Liver (tissue), 9 donors: ENCODE results near the gene UBALD2. TPM values are rescaled to one million over a fixed set of nuclear protein-coding genes. Genes with fewer than 3 reads are reported as not detected.
"Not testable (repeated sequence)": the region's sequence is repeated elsewhere in the genome, so short reads cannot be mapped to it uniquely, and the experiment has no call there.

ENCODE experiments used
- DNase-seq: peaks from one replicate; pipeline ENCODE4 v3.0.0-alpha.2; 2017; ENCODE audit warnings: low spot score
- H3K27ac ChIP-seq, 2 donors: one replicate each; pipeline ENCODE4 v1.7.0; 2013; ENCODE audit warnings: inconsistent platforms in 2 of 2, low read length in 2 of 2, control low read depth in 1 of 2, low read depth in 1 of 2, mild to moderate bottlenecking in 1 of 2
- H3K27me3 ChIP-seq, 4 donors: one replicate each; pipeline versions ENCODE4 v1.6.1 to v1.7.0; 2013; ENCODE audit warnings: low read length in 3 of 4, inconsistent platforms in 1 of 4, mild to moderate bottlenecking in 1 of 4, moderate library complexity in 1 of 4; ENCODE audit not compliant: control insufficient read depth in 4 of 4, insufficient read depth in 4 of 4
- H3K36me3 ChIP-seq, 4 donors: one replicate each; pipeline versions ENCODE4 v1.6.1 to v1.7.0; 2013; ENCODE audit warnings: low read length in 3 of 4, mild to moderate bottlenecking in 3 of 4, low read depth in 1 of 4, moderate library complexity in 1 of 4; ENCODE audit not compliant: control insufficient read depth in 4 of 4, insufficient read depth in 3 of 4
- H3K4me1 ChIP-seq, 4 donors: one replicate each; pipeline versions ENCODE4 v1.6.1 to v1.7.0; 2013; ENCODE audit warnings: low read length in 3 of 4, mild to moderate bottlenecking in 3 of 4, moderate library complexity in 1 of 4; ENCODE audit not compliant: control insufficient read depth in 4 of 4, insufficient read depth in 4 of 4
- H3K4me3 ChIP-seq, 3 donors: one replicate each; pipeline versions ENCODE4 v1.6.1 to v1.7.0; 2013; ENCODE audit warnings: low read length in 3 of 3, control low read depth in 1 of 3, low read depth in 1 of 3, mild to moderate bottlenecking in 1 of 3
- H3K9ac ChIP-seq, 2 donors: one replicate each; pipeline ENCODE4 v1.7.0; 2013; ENCODE audit warnings: low read length in 2 of 2, mild to moderate bottlenecking in 2 of 2, moderate library complexity in 2 of 2, control low read depth in 1 of 2, low read depth in 1 of 2
- H3K9me3 ChIP-seq, 4 donors: one replicate each; pipeline versions ENCODE4 v1.6.1 to v1.7.0; 2013; ENCODE audit warnings: low read length in 3 of 4; ENCODE audit not compliant: control insufficient read depth in 4 of 4
- EGR1 ChIP-seq, 2 donors: IDR thresholded peaks; 2 replicates each; pipeline ENCODE4 v1.6.1; 2016 to 2018; ENCODE audit warnings: antibody characterized with exemption in 2 of 2, low read depth in 2 of 2
- FOXA1 ChIP-seq: IDR thresholded peaks from 2 replicates; pipeline ENCODE4 v1.6.1; 2016; ENCODE audit warnings: antibody characterized with exemption
- GABPA ChIP-seq, 2 donors: IDR thresholded peaks in 1 of 2; conservative IDR thresholded peaks in 1 of 2; 2 replicates each; pipeline ENCODE4 v1.6.1; 2016; ENCODE audit warnings: antibody characterized with exemption in 2 of 2, mild to moderate bottlenecking in 1 of 2, moderate library complexity in 1 of 2
- HNF4A ChIP-seq, 2 donors: conservative IDR thresholded peaks; 2 replicates each; pipeline ENCODE4 v1.6.1; 2016; ENCODE audit warnings: antibody characterized with exemption in 2 of 2, mild to moderate bottlenecking in 2 of 2
- HNF4G ChIP-seq: IDR thresholded peaks from 2 replicates; pipeline ENCODE4 v1.6.1; 2016; ENCODE audit warnings: antibody characterized with exemption
- JUND ChIP-seq, 2 donors: IDR thresholded peaks; 2 replicates each; pipeline ENCODE4 v1.6.1; 2016; ENCODE audit warnings: antibody characterized with exemption in 2 of 2
- NR2F2 ChIP-seq: IDR thresholded peaks from 2 replicates; pipeline ENCODE4 v1.6.1; 2016; ENCODE audit warnings: antibody characterized with exemption
- RAD21 ChIP-seq, 2 donors: IDR thresholded peaks; 2 replicates each; pipeline ENCODE4 v1.6.1; 2016; ENCODE audit warnings: antibody characterized with exemption in 2 of 2, mild to moderate bottlenecking in 2 of 2
- RXRA ChIP-seq, 2 donors: IDR thresholded peaks; 2 replicates each; pipeline ENCODE4 v1.6.1; 2017 to 2018; ENCODE audit warnings: antibody characterized with exemption in 2 of 2, mild to moderate bottlenecking in 1 of 2
- SP1 ChIP-seq: IDR thresholded peaks from 2 replicates; pipeline ENCODE4 v1.6.1; 2018; ENCODE audit warnings: antibody characterized with exemption, mild to moderate bottlenecking
- TAF1 ChIP-seq: conservative IDR thresholded peaks from 2 replicates; pipeline ENCODE4 v1.6.1; 2016; ENCODE audit warnings: antibody characterized with exemption, mild to moderate bottlenecking
- YY1 ChIP-seq: IDR thresholded peaks from 2 replicates; pipeline ENCODE4 v1.6.1; 2016; ENCODE audit warnings: antibody characterized with exemption, mild to moderate bottlenecking
- WGBS: extraction: QIAGEN DNeasy Blood & Tissue Kit; methylation state at CpG from one replicate; pipeline ENCODE4 v1.1.7; 2013; 5-methylcytosine and 5-hydroxymethylcytosine counted together
- polyA plus RNA-seq, 2 donors: library from polyadenylated mRNA; stranded (reverse) in 1 of 2; unstranded in 1 of 2; fragments of 200-250 nt in 1 of 2; fragments of >200 nt in 1 of 2; fragmentation: Nextera tagmentation in 1 of 2; extraction: Ambion mirVana in 1 of 2; gene quantifications; one replicate each; pipeline versions ENCODE4 v1.2.1 to v1.2.3, GENCODE V29; 2013 to 2015
- total RNA-seq, 2 donors: library from RNA; depleted of rRNA; stranded (reverse); fragments of >200 nt; gene quantifications; one replicate each; pipeline ENCODE4 v1.2.3, GENCODE V29; 2014
- TF ChIP-seq, protein P1 (sequence below): IDR thresholded peaks from 2 replicates; pipeline ENCODE4 v1.6.1; 2016; ENCODE audit warnings: antibody characterized with exemption
- TF ChIP-seq, protein P2 (sequence below): IDR thresholded peaks from 2 replicates; pipeline ENCODE4 v1.6.1; 2016; ENCODE audit warnings: antibody characterized with exemption
- TF ChIP-seq, protein P3 (sequence below): fragments of 150-350 bp; IDR thresholded peaks from 2 replicates; pipeline ENCODE4 v1.5.1; 2017; ENCODE audit warnings: improper control_type of control experiment, low read depth, low read length; ENCODE audit not compliant: missing input control
- donor health status: healthy.
- donor health status: healthy.
- donor health status: healthy.
- donor health status: healthy.
- donor health status: healthy.

The UBALD2 gene
- total and polyA plus RNA-seq, 4 donors: 1.4 to 6.5 (median 3.6) TPM

DNA sequence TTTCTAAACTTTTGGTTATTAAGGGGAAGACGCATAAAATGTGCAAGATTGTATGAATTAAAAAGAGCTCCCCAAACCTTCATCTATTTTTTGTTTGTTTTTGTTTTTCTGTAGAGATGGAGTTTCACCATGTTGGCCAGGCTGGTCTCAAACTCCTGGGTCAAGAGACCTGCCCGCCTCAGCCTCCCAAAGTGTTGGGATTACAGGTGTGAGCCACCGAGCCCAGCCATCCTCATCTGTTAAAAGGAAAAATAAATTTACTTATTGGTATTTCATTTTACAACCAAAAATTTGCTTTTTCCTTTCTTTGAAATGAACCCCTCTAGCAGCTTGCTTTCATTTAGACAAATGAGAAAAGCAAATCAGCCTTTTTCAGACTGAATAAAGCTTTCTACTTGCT is 48.1 kb upstream of the UBALD2 start:
- no peaks in the 10 kb centered on the region for H3K36me3 ChIP-seq
- no peaks in the 10 kb centered on the region for H3K4me1 ChIP-seq
- no peaks in the 10 kb centered on the region for H3K27me3 ChIP-seq
- no peaks in the 10 kb centered on the region for H3K9me3 ChIP-seq
- WGBS: 97% methylated on average over 3 of the region's 3 CpGs
- H3K4me3 ChIP-seq: no peak overlapping the region
- DNase-seq: no peak
- TF ChIP-seq NR2F2 (no peak), YY1 (no peak), FOXA1 (no peak), HNF4G (no peak), GABPA (IDR thresholded peaks at IDR 0.05 in 1 of 2, conservative IDR thresholded peaks at IDR 0.05 in 1 of 2) (no peak), JUND (IDR thresholded peaks at IDR 0.05) (no peak), SP1 (no peak), TAF1 (no peak), RXRA (IDR thresholded peaks at IDR 0.05) (no peak), EGR1 (IDR thresholded peaks at IDR 0.05; ENCODE audit: low read depth in 2 of 2) (no peak), RAD21 (IDR thresholded peaks at IDR 0.05) (no peak)
- TF ChIP-seq, protein P1, sequence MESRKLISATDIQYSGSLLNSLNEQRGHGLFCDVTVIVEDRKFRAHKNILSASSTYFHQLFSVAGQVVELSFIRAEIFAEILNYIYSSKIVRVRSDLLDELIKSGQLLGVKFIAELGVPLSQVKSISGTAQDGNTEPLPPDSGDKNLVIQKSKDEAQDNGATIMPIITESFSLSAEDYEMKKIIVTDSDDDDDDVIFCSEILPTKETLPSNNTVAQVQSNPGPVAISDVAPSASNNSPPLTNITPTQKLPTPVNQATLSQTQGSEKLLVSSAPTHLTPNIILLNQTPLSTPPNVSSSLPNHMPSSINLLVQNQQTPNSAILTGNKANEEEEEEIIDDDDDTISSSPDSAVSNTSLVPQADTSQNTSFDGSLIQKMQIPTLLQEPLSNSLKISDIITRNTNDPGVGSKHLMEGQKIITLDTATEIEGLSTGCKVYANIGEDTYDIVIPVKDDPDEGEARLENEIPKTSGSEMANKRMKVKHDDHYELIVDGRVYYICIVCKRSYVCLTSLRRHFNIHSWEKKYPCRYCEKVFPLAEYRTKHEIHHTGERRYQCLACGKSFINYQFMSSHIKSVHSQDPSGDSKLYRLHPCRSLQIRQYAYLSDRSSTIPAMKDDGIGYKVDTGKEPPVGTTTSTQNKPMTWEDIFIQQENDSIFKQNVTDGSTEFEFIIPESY: no peak
- TF ChIP-seq, protein P2, sequence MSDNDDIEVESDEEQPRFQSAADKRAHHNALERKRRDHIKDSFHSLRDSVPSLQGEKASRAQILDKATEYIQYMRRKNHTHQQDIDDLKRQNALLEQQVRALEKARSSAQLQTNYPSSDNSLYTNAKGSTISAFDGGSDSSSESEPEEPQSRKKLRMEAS: no peak
- TF ChIP-seq, protein P3, sequence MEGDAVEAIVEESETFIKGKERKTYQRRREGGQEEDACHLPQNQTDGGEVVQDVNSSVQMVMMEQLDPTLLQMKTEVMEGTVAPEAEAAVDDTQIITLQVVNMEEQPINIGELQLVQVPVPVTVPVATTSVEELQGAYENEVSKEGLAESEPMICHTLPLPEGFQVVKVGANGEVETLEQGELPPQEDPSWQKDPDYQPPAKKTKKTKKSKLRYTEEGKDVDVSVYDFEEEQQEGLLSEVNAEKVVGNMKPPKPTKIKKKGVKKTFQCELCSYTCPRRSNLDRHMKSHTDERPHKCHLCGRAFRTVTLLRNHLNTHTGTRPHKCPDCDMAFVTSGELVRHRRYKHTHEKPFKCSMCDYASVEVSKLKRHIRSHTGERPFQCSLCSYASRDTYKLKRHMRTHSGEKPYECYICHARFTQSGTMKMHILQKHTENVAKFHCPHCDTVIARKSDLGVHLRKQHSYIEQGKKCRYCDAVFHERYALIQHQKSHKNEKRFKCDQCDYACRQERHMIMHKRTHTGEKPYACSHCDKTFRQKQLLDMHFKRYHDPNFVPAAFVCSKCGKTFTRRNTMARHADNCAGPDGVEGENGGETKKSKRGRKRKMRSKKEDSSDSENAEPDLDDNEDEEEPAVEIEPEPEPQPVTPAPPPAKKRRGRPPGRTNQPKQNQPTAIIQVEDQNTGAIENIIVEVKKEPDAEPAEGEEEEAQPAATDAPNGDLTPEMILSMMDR: no peak
- no peak overlapping the region for H3K27ac ChIP-seq
- no peak overlapping the region for H3K9ac ChIP-seq

DNA sequence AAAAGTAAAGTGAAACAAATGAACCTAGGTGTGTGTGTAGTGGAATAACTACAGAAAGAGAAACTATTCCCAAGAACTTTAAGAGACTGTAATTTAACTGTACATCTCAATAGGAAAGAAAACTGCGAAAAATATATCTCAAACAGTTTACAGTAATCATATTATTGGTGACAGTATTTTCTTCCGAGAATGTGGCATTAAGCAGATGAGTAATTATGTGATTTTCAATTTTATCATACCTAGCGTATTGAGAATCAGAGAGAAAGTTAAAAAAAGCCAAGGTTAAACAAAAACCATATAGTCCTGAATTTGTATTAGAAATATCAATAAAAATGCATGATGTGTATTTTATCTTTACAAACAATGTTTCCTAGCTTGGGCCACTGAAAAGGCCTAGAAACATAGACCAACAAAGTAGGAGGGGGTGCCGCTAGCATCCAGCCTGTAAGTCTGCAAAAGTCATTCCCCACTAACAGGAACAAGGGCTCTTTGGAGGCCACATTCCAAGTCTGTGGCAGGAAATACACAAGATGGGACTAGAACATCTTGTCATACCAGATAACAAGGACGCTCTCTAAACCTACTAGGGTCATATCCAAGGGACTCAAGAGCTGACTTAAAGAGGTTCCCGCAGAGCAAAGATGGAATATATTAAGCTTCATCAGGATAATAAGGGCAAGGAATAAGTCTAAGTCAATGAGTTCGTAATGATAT is 45.3 kb upstream of the UBALD2 start:
- Histone ChIP-seq H3K9me3 (no peaks in the 10 kb centered on the region), H3K36me3 (no peaks in the 10 kb centered on the region), H3K27ac (no peak overlapping the region), H3K9ac (no peak overlapping the region), H3K4me1 (no peaks in the 10 kb centered on the region), H3K27me3 (no peaks in the 10 kb centered on the region), H3K4me3 (no peak overlapping the region)
- 93% methylated on average over 7 of the region's 7 CpGs for WGBS
- TF ChIP-seq HNF4A (conservative IDR thresholded peaks at IDR 0.05) (no peak), TAF1 (no peak)
- no peak for DNase-seq

DNA sequence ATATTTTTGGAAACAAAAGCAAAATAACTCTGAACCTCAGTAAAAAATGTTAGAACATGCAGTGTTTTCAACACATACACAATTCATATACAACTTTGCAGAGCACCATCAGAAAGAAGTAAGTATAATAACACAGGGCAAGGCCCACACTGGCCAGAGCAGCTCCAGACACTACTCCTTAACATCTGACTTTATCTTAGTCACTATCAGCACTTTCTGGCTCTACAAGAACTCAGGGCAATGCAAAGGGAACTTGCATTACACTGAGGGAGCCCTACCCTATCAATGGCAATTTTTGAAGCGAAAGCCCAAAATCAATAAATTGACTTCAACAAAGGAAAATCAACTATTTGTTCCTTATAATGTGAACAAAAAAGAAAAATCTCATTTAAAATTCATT is 41.3 kb upstream of the UBALD2 start:
- Histone ChIP-seq H3K27ac (no peak overlapping the region), H3K36me3 (no peaks in the 10 kb centered on the region), H3K27me3 (no peaks in the 10 kb centered on the region), H3K4me1 (no peaks in the 10 kb centered on the region), H3K9me3 (no peaks in the 10 kb centered on the region), H3K4me3 (no peak overlapping the region), H3K9ac (no peak overlapping the region)
- TF ChIP-seq GABPA (IDR thresholded peaks at IDR 0.05 in 1 of 2, conservative IDR thresholded peaks at IDR 0.05 in 1 of 2) (no peak), JUND (IDR thresholded peaks at IDR 0.05) (no peak)
- 99% methylated on average over 1 of the region's 1 CpG for WGBS
- no peak for DNase-seq

DNA sequence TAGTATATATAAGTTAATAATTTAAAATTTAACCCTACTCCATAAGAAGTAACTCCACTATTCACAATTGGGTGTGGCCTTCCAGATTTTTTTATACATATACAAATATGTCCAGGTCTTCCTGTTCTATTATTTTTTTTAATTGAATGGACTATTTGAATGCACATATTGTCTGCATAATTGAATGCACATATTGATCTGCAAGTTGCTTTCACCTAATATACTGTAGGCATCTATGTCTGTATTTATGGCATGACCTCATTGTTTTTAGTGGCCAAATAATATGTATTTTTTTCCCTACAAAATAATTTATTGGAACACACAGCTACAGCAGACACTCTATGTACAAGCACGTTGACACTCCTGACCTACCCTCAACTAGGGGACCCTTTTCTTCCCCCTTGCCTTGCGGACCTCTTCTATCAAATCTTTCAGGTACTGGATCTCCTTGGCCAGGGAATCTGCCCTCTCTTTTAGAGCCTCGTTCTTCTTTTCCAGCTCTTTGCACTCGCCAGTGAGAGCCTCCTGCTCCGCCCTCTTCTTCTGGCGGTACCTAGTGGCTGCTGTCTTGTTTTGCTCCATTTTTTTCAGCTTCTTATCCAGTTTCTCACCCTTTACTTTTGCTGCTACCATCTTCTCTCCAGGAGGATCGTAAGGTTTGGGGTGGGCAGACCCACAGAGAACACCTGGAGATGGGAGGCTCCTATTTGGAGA is 39.6 kb upstream of the UBALD2 start:
- DNase-seq, H3K36me3 ChIP-seq, H3K9me3 ChIP-seq, H3K4me3 ChIP-seq, H3K4me1 ChIP-seq, H3K9ac ChIP-seq, H3K27me3 ChIP-seq, H3K27ac ChIP-seq: not testable (repeated sequence)
- WGBS: 86% methylated on average over 7 of the region's 7 CpGs

DNA sequence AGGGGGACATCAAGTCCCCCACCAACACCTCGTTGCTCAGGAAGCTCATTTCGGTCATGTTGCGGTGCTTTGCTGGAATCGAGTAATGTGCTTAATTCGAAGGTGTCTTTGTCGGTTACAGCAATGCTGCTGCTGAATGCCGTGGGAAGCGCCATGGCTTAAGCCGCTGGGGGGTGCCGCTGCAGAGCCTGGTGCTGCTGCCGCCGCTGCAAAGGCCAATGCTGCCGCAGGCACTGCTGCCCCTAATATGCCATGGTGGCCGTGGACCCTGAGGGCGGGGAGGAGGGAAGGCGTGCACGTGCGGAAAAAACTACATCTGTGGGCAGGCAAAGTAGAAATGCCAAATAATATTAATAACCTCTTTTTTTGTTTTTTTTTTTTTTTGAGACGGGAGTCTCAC is 38.4 kb upstream of the UBALD2 start:
- not testable (repeated sequence) for H3K27me3 ChIP-seq, H3K4me1 ChIP-seq, H3K27ac ChIP-seq, H3K36me3 ChIP-seq, H3K9ac ChIP-seq, H3K4me3 ChIP-seq, H3K9me3 ChIP-seq, DNase-seq
- WGBS: 96% methylated on average over 19 of the region's 19 CpGs
